HUES64 (cell line): ENCODE measurements around the gene HYOU1.
A peak's percentile ranks its signal among the peaks of the same experiment; 100 is the strongest.
"Not testable (repeated sequence)": the region's sequence is repeated elsewhere in the genome, so short reads cannot be mapped to it uniquely, and the experiment has no call there.

ENCODE experiments used
- H3K27ac ChIP-seq: 2 replicates; pipeline ENCODE4 v1.7.0; 2013; ENCODE audit warnings: low read depth, low read length, inconsistent platforms
- H3K27me3 ChIP-seq: 2 replicates; pipeline ENCODE4 v1.6.1; 2013; ENCODE audit warnings: mild to moderate bottlenecking, low read length; ENCODE audit not compliant: insufficient read depth
- H3K36me3 ChIP-seq: 2 replicates; pipeline ENCODE4 v1.6.1; 2013; ENCODE audit warnings: mild to moderate bottlenecking, low read length; ENCODE audit not compliant: insufficient read depth
- H3K4me1 ChIP-seq: 2 replicates; pipeline ENCODE4 v1.6.1; 2013; ENCODE audit warnings: mild to moderate bottlenecking, low read length, moderate library complexity; ENCODE audit not compliant: insufficient read depth
- H3K4me3 ChIP-seq: 2 replicates; pipeline ENCODE4 v1.5.1; 2013; ENCODE audit warnings: mild to moderate bottlenecking, low read length, moderate library complexity
- H3K9ac ChIP-seq: 2 replicates; pipeline ENCODE4 v1.6.1; 2013; ENCODE audit warnings: mild to moderate bottlenecking, low read depth, low read length
- H3K9me3 ChIP-seq: 2 replicates; pipeline ENCODE4 v1.6.1; 2013; ENCODE audit warnings: low read depth, low read length; ENCODE audit not compliant: insufficient read depth
- WGBS: fragments of 150-250, 120-280 bp; methylation state at CpG from one replicate; pipeline ENCODE4 v1.1.7; 2013; ENCODE audit warnings: missing lambda C conversion rate; 5-methylcytosine and 5-hydroxymethylcytosine counted together

HYOU1 gene

DNA sequence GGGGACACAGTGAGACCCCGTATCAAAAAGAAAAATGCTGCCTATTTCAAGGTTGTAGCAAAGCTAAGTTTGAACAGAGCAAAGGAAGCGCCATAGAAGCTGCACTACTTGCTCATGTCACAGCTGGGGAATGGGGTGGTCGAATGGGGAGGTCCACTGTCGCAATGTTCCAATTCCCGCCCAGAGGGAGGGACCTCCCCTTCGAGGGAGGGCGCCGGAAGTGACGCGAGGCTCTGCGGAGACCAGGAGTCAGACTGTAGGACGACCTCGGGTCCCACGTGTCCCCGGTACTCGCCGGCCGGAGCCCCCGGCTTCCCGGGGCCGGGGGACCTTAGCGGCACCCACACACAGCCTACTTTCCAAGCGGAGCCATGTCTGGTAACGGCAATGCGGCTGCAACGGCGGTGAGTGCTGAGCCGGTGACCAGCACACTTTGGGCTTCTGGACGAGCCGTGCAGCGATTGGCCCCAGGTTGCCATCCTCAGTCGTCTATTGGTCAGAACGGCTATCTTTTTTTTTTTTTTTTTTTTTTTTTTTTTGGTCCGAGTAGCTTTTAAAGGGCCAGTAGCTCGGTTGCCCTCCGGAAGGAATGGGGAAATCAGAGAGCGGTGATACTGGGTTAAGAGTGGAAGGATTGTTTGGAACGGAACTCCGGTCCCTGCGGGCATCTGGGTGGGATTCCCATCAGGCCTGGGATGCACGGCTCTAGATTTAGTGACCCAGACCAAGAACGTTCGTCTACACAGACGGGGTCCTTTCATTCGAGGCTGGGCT is 27.8 kb upstream of the HYOU1 start, which contains the start of gene HMBS:
HMBS (plus strand) TSS at position 219 of the 774 bp plus-strand sequence; CDS start at position 372, 153 bp downstream.
- no peaks in the 10 kb centered on the region for H3K9me3 ChIP-seq
- 2% methylated on average over 45 of the region's 45 CpGs for WGBS

GRCh38 chr11:119081682-119082260 is 24.8 kb upstream of the HYOU1 start:
- Histone ChIP-seq H3K9me3 (no peaks in the 10 kb centered on the region), H3K27ac (no peak overlapping the region), H3K9ac (no peak overlapping the region), H3K36me3 (peaks cover 53% of the 10 kb centered on the region), H3K4me3 (no peak overlapping the region), H3K4me1 (peaks cover 4% of the 10 kb centered on the region; the same call in 1 of the 2 replicates), H3K27me3 (no peaks in the 10 kb centered on the region)
- 95% methylated on average over 7 of the region's 7 CpGs for WGBS

More for the DNA sequence above, 27.8 kb upstream of the HYOU1 start, which contains the start of gene HMBS:
- peaks cover 36% of the 10 kb centered on the region for H3K36me3 ChIP-seq
- no peaks in the 10 kb centered on the region for H3K27me3 ChIP-seq
- H3K4me3 ChIP-seq: peak within 1 kb of the TSS; percentile 85
- H3K27ac ChIP-seq: peak within 1 kb of the TSS; percentile 96
- peaks cover 4% of the 10 kb centered on the region; the same call in 1 of the 2 replicates for H3K4me1 ChIP-seq
- H3K9ac ChIP-seq: peak within 1 kb of the TSS; percentile 94

DNA sequence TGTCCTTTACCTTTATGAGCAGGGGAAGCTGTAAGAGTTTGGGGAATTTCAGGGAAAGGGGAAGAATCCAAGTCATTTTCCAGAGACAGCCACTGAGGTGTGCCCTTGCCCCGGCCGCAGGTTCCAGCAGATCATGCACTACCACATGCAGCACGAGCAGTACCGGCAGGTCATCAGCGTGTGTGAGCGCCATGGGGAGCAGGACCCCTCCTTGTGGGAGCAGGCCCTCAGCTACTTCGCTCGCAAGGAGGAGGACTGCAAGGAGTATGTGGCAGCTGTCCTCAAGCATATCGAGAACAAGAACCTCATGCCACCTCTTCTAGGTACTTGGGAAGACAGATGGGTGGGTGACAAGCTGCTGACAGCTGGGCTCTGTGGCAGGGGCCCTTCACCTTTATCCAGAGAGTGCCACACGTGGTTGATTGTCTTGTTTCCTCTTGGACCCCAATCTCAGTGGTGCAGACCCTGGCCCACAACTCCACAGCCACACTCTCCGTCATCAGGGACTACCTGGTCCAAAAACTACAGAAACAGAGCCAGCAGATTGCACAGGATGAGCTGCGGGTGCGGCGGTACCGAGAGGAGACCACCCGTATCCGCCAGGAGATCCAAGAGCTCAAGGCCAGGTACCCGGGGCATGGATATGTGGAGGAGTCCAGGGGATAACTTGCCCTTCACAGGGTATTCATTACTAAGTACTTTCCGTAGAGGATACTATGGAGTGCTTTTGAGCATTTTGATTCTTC is 21.8 kb upstream of the HYOU1 start:
- 92% methylated on average over 19 of the region's 19 CpGs for WGBS
- Histone ChIP-seq H3K4me3 (no peak overlapping the region), H3K4me1 (no peaks in the 10 kb centered on the region), H3K36me3 (peaks cover 67% of the 10 kb centered on the region), H3K9ac (no peak overlapping the region), H3K27ac (no peak overlapping the region), H3K9me3 (no peaks in the 10 kb centered on the region), H3K27me3 (no peaks in the 10 kb centered on the region)

GRCh38 chr11:119077839-119078238 is 20.8 kb upstream of the HYOU1 start:
- no peaks in the 10 kb centered on the region for H3K9me3 ChIP-seq
- H3K27ac ChIP-seq: no peak overlapping the region
- no peaks in the 10 kb centered on the region for H3K27me3 ChIP-seq
- H3K36me3 ChIP-seq: peaks cover 77% of the 10 kb centered on the region
- H3K4me1 ChIP-seq: no peaks in the 10 kb centered on the region
- no peak overlapping the region for H3K4me3 ChIP-seq
- 96% methylated on average over 11 of the region's 11 CpGs for WGBS
- H3K9ac ChIP-seq: no peak overlapping the region

DNA sequence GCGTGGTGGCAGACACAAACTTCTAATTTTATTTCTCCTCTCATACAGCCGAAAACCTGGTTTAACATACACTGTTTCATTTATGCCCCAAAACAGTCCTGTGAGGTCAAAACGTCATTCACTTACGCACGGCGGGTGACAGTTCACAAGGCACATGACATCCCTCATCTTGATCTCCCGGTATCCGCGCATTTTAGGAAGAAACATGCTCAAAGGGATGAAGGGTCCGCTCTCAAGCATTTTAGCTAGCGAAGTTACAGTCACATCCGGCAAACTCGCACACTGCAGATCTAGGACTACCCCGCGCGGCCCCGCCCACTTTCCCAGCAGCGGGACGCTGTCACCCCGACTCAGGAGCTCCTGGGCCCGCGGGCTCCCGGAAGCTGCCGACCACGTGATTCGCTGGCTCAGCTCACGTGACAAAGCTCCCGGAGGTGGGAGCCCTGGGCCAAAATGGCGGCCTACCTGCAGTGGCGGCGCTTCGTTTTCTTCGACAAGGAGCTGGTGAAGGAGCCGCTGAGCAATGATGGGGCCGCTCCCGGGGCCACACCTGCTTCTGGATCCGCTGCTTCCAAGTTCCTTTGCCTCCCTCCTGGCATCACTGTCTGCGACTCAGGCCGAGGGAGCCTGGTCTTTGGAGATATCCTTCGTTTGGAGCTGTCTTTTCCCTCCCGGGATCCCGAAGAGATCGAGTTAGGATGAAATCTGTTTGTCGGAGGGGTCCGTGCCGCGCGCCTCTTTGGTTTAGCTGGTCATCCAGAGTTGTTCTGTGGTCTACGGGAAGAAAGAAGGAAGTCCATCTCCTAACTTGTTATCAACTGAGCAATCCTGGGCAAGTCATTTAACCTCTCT is 10.6 kb upstream of the HYOU1 start, which contains the start of gene VPS11:
VPS11 (plus strand) TSS at position 448 of the 852 bp plus-strand sequence; CDS start at position 454, 6 bp downstream.
- WGBS: under 1% methylated on average over 49 of the region's 49 CpGs
- Histone ChIP-seq H3K4me1 (no peaks in the 10 kb centered on the region), H3K36me3 (peaks cover 27% of the 10 kb centered on the region), H3K9ac (peak within 1 kb of the TSS; percentile 90), H3K27ac (peak within 1 kb of the TSS; percentile 67), H3K9me3 (no peaks in the 10 kb centered on the region), H3K4me3 (peak within 1 kb of the TSS; percentile 96), H3K27me3 (no peaks in the 10 kb centered on the region)

- H3K27me3 ChIP-seq: no peaks in the 10 kb centered on the region
- 52% methylated on average over 4 of the region's 4 CpGs for WGBS
- peaks cover 11% of the 10 kb centered on the region for H3K36me3 ChIP-seq
- no peak overlapping the region for H3K9ac ChIP-seq
- H3K4me1 ChIP-seq: no peaks in the 10 kb centered on the region
- no peaks in the 10 kb centered on the region for H3K9me3 ChIP-seq
- no peak overlapping the region for H3K4me3 ChIP-seq
- no peak overlapping the region for H3K27ac ChIP-seq
These were observed 8.4 kb upstream of the HYOU1 start for GRCh38 chr11:119065369-119065768.

GRCh38 chr11:119062779-119063178 is 5.8 kb upstream of the HYOU1 start:
- Histone ChIP-seq H3K4me1 (0 out of 2 replicates have a peak, but pooled peaks cover 3% of the 10 kb centered on the region), H3K27me3 (no peaks in the 10 kb centered on the region), H3K36me3 (no peaks in the 10 kb centered on the region), H3K9ac (no peak overlapping the region), H3K9me3 (no peaks in the 10 kb centered on the region), H3K27ac (no peak overlapping the region), H3K4me3 (no peak overlapping the region)
- 92% methylated on average over 4 of the region's 5 CpGs for WGBS

DNA sequence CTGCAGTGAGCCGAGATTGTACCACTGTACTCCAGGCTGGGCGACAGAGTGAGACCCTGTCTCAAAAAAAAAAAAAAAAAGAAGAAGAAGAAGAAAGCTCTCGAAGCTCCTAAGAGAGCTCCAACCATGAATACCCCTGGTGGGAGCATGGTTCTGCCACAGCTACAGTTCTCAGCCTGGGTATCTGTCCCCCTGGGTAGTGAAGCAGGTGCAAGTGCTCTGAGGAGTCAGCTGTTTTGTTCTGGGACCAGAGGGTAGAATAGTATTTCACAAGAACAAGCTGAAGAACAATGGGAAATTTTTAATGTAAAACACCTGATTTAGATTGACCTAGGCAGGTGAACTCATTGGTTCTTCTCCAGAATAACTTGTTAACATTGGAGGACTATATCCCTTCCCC is 4.3 kb upstream of the HYOU1 start:
- 96% methylated on average over 3 of the region's 3 CpGs for whole genome bisulfite sequencing
- no peak overlapping the region for H3K27ac ChIP-seq
- H3K9me3 ChIP-seq: no peaks in the 10 kb centered on the region
- H3K36me3 ChIP-seq: no peaks in the 10 kb centered on the region
- H3K27me3 ChIP-seq: no peaks in the 10 kb centered on the region
- H3K4me1 ChIP-seq: 0 out of 2 replicates have a peak, but pooled peaks cover 3% of the 10 kb centered on the region
- H3K4me3 ChIP-seq: no peak overlapping the region
- no peak overlapping the region for H3K9ac ChIP-seq

DNA sequence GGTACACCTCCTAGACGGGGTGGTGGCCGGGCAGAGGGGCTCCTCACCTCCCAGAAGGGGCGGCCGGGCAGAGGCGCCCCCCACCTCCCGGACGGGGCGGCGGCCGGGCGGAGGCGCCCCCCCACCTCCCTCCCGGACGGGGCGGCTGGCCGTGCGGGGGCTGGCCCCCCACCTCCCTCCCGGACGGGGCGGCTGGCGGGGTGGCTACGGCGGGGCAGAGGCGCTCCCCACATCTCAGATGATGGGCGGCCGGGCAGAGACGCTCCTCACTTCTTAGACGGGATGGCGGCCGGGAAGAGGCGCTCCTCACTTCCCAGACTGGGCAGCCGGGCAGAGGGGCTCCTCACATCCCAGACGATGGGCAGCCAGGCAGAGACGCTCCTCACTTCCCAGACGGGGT is 2.1 kb upstream of the HYOU1 start:
- not testable (repeated sequence) for H3K27ac ChIP-seq, H3K9me3 ChIP-seq, H3K9ac ChIP-seq, H3K4me3 ChIP-seq, H3K4me1 ChIP-seq, H3K27me3 ChIP-seq
- WGBS: 92% methylated on average over 29 of the region's 35 CpGs
- peaks cover 16% of the 10 kb centered on the region for H3K36me3 ChIP-seq

GRCh38 chr11:119056421-119056999 is 495 bp downstream of the HYOU1 start:
- Histone ChIP-seq H3K4me3 (peak overlapping the region; percentile 68), H3K27ac (peak overlapping the region; percentile 97), H3K9ac (peak overlapping the region; percentile 93), H3K36me3 (peaks cover 42% of the 10 kb centered on the region), H3K9me3 (no peaks in the 10 kb centered on the region), H3K27me3 (no peaks in the 10 kb centered on the region), H3K4me1 (0 out of 2 replicates have a peak, but pooled peaks cover 8% of the 10 kb centered on the region)
- WGBS: under 1% methylated on average over 44 of the region's 48 CpGs
